AG08395 (cell line): ENCODE results near the gene SYNGR4.
A peak's percentile ranks its signal among the peaks of the same experiment; 100 is the strongest.
"Not testable (repeated sequence)": the region's sequence is repeated elsewhere in the genome, so short reads cannot be mapped to it uniquely, and the experiment has no call there.

Source experiments
- DNase-seq: peaks from one replicate; pipeline ENCODE4 v3.0.0; 2012; ENCODE audit warnings: mixed read lengths, low spot score

SYNGR4 gene

GRCh38 chr19:48371367-48371766, 7.2 kb downstream of the SYNGR4 start:
- DNase-seq, result no peak

GRCh38 chr19:48371771-48372170, 7.6 kb downstream of the SYNGR4 start:
- DNase-seq, result not testable (repeated sequence)

GRCh38 chr19:48372904-48373303, 8.7 kb downstream of the SYNGR4 start:
- no peak for DNase-seq

GRCh38 chr19:48373567-48373966, 9.4 kb downstream of the SYNGR4 start:
- no peak for DNase-seq

GRCh38 chr19:48378194-48378570, 14.0 kb downstream of the SYNGR4 start:
- no peak for DNase-seq

- DNase-seq, result no peak
Observed at GRCh38 chr19:48379058-48379457, 14.9 kb downstream of the SYNGR4 start.

GRCh38 chr19:48381178-48381950, 17.2 kb downstream of the SYNGR4 start:
- DNase-seq, result no peak

GRCh38 chr19:48382286-48382685, 18.1 kb downstream of the SYNGR4 start:
- DNase-seq, result no peak

GRCh38 chr19:48385461-48386087, 21.4 kb downstream of the SYNGR4 start:
- no peak for DNase-seq

- no peak for DNase-seq
Observed at GRCh38 chr19:48386981-48387380, 22.8 kb downstream of the SYNGR4 start.

- DNase-seq, result peak; percentile 57
Observed at GRCh38 chr19:48390188-48391099, 26.3 kb downstream of the SYNGR4 start.

GRCh38 chr19:48391100-48392005, 27.2 kb downstream of the SYNGR4 start, which contains the start of gene KDELR1:
KDELR1 (minus strand) TSS chr19:48391551; CDS start chr19:48391358, 193 bp downstream.
- peak; percentile 95 for DNase-seq

- not testable (repeated sequence) for DNase-seq
Observed at GRCh38 chr19:48392006-48392344, 27.8 kb downstream of the SYNGR4 start.

- no peak for DNase-seq
Observed at GRCh38 chr19:48392860-48393558, 28.8 kb downstream of the SYNGR4 start.

- no peak for DNase-seq
Observed at GRCh38 chr19:48393559-48394330, 29.6 kb downstream of the SYNGR4 start, which contains the start of gene GRIN2D. GRIN2D (plus strand) TSS chr19:48393668; CDS start chr19:48398393, 4,725 bp downstream.

GRCh38 chr19:48394331-48395169, 30.4 kb downstream of the SYNGR4 start:
- no peak for DNase-seq

GRCh38 chr19:48395170-48395455, 30.9 kb downstream of the SYNGR4 start:
- DNase-seq, result no peak

- DNase-seq, result no peak
Observed at GRCh38 chr19:48395499-48395898, 31.3 kb downstream of the SYNGR4 start.
